HG02870 (cell line): ENCODE results near the gene FZD7.

Experiments
- ATAC-seq: cut with Tn5 transposase; IDR thresholded peaks from one replicate; pipeline ENCODE4 v1.9.1; 2021; ENCODE audit warnings: mild to moderate bottlenecking, moderate library complexity; ENCODE audit not compliant: unreplicated experiment

FZD7 gene

DNA sequence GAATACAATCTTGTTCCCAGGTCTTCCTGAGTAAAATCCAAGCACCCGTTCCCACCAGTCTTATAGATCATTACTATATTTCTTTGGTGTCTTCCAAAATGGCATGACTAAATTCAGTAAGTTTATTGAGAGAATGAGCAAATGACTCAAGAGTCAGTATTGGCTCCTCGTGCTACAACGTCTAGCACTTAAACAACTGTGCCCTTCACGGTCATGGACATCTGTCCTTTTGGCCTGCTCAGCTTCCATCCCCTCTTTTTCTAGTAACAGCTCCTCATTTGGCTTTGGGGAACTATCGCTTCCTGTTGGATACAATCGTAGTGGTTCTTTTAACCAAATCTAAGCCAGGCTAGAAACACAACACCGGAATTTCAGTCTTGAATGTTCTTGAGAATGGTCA, 24.1 kb upstream of the FZD7 start:
- no peak for ATAC-seq

DNA sequence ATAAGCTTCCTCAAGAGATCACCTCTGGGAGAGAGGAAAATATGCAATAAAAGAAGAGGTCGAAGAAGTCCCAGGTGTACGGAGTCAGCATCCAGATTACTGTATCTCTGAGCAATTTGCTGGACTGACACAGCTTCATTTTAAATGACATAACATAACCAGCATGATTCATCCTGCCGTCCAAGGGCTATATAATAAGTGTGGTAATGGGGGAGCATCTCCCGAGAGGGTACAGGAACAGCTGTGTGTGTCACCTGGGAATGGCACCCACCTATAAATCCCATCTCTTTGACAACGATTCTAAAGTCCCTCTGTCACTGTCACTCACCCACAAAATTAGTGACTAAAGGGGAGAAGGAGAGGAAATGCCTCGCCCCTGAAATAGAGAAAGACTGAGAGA, 19.3 kb upstream of the FZD7 start:
- no peak for ATAC-seq

DNA sequence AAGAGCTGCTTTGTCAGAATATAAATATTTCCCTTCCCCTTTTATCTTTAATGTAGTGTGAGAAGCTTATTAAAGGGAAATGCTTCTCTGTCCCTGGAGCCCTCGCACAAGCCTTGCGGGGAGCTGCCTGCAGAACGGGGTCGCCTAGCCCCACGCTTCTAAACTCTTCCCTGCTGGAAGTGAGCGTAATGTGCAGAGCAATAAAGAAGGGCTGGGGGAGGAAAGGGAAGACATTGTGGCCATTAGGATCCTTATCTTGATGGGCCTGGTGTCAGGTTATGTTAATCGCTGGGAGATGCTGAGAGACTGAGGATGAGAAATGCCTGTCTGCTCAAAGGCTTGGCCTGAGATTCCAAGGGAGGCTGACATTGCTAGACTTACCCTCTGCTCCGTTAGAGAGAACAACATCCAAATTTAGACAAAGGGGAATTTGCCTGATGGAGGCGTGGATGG, 18.9 kb upstream of the FZD7 start:
- ATAC-seq, result no peak

DNA sequence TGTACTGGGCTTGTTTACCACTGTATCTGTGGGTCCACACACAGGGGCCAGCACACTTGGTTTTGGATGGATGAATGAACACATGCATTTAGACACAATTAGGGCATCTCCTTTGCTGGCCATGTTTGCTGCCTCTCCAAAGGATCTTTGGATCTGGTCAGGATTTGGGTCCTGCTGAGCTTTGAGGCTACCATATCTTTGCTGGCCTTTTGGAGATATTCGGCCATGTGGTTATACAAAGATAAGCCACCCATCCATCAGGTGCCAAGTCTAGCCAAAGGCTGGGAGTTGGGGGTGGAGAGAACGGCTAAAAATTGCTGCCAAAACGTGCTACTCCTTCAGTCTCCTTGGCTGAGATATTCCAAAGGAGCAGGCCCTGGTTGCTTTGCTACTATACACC, 18.2 kb upstream of the FZD7 start:
- no peak for ATAC-seq

DNA sequence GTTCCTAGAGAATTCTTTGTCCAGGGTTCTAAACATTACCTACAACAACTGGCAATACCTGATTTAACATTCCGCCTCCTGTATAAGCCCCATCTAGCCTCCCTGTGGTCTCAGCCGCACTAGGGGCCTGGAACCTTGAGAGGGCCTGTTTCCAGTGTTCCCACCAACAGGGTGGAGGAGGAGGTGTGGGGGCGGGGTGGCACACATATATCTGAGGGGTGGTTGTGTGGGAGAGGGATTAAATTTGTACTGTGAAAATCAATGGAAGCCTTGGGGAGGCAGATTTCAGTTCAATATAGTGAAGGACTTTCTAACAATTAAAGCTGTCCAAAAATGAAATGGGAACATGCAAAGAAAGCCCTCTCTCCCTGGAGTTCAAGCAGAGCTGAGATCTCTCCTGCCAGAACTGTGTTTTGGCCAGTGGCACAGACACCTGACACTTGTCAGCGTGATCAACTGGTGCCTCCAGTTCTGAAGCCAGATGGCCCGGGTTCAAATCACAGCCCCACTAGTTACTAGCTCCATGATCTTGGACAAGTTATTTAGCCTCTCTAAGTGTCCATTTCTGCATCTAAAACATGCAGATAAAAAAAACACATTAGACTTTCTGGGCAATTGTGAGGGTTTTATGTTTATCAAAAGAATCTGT, 17.0 kb upstream of the FZD7 start:
- no peak for ATAC-seq

DNA sequence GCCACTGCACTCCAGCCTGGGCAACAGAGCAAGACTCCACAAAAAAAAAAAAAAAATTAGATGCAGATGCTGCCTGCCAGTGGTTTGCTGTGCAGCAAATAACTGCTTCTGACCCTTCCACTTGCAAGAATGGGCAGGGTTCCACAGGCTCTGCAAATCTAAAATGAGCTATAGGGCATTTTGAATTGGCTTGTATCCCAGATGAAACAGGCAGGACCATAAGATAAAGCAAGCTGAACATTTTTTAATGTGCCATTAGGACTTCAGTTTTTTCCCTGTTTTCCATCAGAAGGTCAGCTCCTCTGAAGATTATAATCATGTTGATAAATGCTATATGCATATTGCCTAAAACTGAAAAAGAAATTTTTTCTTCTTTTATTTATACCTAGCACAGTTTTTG, 15.7 kb upstream of the FZD7 start:
- no peak for ATAC-seq

DNA sequence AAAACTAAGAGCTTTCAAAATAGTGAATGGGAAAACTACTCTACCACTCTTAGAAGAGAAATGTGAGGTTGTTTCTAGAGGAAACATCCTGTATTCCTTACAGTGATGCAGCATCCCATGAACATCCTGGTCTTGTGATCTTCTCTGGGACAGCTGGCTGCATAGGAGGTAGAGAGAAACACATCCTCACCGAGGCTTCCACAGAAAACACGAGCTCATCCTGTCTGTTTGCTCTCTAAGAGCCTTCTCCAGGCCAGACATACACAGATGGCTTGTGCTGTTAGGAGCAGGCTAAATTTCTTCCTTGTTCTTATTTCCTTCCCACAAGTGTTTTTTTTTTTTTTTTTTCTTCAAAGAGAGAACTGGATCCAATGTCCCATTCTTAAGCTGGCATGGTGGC, 14.7 kb upstream of the FZD7 start:
- ATAC-seq, result no peak

GRCh38 chr2:202019689-202020450, 13.8 kb upstream of the FZD7 start:
- no peak for ATAC-seq

GRCh38 chr2:202022755-202023154, 10.9 kb upstream of the FZD7 start:
- ATAC-seq, result no peak

- ATAC-seq, result no peak
These were observed 10.3 kb upstream of the FZD7 start for GRCh38 chr2:202023198-202023903.

- no peak for ATAC-seq
These were observed 9.8 kb upstream of the FZD7 start for GRCh38 chr2:202023904-202024266.

- no peak for ATAC-seq
These were observed 8.8 kb upstream of the FZD7 start for GRCh38 chr2:202024871-202025270.

DNA sequence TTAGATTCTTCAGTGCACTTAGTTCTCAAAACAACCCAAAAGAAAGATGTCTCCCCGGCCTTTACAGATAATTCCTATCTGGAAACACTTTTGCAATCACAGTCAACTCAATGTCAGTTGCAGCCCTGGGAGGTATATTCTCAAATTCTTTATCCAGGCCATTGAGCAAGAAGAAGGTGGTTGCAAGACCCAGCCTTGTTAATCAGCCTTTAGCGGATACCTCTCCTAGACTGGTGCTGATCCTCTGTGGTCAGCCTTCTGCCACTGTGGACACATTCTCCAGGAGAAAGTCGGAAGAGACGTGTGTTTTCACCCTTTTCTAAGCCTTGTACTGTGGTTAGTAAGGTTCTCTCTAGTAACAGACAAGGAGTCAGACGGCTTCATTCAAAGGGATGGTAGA, 7.8 kb upstream of the FZD7 start:
- no peak for ATAC-seq

DNA sequence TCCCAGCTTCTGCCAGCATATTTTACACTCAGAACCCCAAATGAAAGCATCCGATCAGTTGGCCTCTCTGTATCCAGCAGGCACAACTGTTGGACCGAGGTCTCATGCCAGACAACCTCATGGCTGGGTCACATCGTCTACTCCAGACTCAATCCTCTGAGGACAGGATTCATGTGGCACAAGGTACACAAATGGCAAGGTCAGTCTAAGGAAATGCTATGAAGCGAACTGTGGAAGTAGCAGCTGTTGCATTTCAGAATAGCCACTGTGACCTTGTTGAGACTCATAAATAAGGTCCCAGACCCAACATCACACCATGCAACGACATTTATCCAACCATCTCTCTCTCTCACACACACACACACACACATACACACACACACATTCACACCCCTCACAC, 7.1 kb upstream of the FZD7 start:
- ATAC-seq, result no peak

DNA sequence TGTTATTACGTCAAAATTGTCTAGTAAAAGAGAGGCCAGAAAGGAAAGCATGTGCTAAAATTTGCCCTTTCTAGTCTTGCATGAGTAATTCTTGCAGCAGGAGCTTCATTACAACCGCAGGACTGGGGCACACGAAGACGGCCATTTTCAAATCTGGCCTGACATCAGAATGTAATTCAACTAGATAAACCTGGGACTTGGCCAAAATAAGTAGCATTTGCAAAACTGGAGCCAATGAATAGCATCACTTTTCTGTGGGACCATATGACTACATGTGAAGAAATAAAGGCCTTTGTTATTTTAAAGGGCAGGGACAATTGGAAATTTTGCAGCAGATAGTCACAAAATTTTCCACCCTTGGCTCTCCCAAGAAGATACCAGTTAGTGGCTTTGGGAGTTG, 3.0 kb upstream of the FZD7 start:
- ATAC-seq, result no peak

DNA sequence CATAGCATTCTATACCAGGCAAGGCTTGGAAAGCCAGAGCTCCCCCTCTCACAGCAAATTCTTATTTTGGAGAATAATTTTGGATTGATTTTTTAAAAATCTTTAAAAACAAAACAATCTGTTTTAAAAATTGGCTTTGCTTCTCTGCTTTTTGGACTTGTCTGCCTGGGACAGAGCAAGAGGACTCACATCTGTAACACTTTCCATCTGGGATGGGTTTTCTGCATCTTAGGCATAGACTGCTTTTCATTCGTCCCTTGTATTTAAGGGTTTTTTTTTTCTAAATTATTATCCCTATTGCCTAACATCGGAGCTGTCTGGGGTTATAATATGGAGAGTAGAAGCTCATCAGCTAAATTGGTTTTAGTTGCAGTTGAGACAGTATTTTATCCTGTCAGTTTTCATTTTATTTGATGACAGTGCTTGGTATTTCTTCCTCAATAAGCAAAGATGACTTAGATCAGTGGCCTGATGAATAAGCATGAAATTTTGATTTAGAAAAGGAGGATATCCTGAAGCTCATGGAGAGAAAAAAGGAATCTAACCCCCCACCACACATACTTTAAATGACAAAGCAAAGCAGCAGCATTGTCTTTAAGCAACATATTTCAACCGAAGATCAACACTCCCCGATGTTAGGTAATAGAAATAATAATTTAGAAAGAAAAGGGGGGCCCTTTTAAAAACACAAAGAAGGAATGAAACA, 2.3 kb upstream of the FZD7 start:
- ATAC-seq, result no peak

GRCh38 chr2:202032846-202033316, 774 bp upstream of the FZD7 start:
- no peak for ATAC-seq

GRCh38 chr2:202034249-202035088, 814 bp downstream of the FZD7 start:
- no peak for ATAC-seq

DNA sequence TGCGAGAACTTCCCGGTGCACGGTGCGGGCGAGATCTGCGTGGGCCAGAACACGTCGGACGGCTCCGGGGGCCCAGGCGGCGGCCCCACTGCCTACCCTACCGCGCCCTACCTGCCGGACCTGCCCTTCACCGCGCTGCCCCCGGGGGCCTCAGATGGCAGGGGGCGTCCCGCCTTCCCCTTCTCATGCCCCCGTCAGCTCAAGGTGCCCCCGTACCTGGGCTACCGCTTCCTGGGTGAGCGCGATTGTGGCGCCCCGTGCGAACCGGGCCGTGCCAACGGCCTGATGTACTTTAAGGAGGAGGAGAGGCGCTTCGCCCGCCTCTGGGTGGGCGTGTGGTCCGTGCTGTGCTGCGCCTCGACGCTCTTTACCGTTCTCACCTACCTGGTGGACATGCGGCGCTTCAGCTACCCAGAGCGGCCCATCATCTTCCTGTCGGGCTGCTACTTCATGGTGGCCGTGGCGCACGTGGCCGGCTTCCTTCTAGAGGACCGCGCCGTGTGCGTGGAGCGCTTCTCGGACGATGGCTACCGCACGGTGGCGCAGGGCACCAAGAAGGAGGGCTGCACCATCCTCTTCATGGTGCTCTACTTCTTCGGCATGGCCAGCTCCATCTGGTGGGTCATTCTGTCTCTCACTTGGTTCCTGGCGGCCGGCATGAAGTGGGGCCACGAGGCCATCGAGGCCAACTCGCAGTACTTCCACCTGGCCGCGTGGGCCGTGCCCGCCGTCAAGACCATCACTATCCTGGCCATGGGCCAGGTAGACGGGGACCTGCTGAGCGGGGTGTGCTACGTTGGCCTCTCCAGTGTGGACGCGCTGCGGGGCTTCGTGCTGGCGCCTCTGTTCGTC, 1.7 kb downstream of the FZD7 start:
- no peak for ATAC-seq

- ATAC-seq, result no peak
These were observed 2.3 kb downstream of the FZD7 start for GRCh38 chr2:202035941-202036372.
